Iris pigment epithelial cell (primary cell): ENCODE results near the gene PHYHD1.
A peak's percentile ranks its signal among the peaks of the same experiment; 100 is the strongest.

Experiments
- DNase-seq: peaks from one replicate; pipeline ENCODE4 v3.0.0-alpha.2; 2011; ENCODE audit warnings: low read depth

Gene PHYHD1

DNA sequence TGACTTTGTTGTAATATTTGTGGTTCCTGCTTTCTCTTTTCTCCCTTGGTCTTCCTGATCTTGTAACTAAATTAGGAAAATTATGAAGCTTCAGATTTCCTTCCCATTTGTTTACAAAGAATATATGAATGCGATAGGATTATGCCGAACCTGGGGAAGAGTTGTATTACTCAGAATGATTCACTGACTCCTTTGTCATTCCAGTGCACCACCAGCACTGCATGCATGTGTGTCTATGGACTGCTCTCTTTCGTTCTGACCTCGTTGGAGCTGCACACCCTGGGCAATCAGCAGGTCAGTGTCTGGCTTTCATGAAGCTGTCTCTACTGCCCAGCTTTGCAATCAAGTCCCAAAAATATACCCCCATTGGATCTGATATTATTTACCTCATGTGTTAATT lies 52.2 kb downstream of the PHYHD1 start:
- DNase-seq, result peak; percentile 88

DNA sequence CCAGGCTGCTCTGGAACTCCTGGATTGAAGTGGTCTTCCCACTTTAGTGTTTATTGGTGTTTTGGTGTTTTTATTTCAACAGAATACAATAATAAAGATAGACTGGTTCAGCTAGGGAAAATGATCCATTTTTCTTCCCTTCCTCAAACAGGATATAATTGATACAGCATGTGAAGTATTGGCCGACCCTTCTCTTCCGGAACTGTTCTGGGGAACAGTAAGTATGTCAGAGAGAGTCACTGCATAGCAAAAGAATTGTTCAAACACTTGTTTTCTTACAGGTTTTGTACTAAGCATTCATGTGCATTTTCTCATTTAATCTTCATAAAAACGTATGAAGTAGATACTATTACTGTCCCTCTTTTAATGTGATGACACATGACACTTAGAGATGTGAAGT lies 58.3 kb downstream of the PHYHD1 start:
- DNase-seq, result no peak

DNA sequence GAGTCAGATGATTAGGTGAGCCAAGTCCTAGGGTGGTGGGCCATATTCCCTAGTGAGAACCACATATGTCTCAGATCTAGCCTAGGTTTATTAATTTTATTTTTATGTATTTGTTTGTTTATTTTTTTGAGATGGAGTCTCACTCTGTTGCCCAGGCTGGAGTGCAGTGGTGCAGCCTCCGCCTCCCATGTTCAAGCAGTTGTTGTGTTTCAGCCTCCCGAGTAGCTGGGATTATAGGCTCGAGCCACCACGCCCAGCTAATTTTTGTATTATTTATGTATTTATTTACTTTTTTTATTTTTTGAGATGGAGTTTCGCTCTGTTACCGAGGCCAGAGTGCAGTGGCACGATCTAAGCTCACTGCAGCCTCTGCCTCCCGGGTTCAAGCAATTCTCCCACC lies 62.8 kb downstream of the PHYHD1 start:
- DNase-seq, result no peak

DNA sequence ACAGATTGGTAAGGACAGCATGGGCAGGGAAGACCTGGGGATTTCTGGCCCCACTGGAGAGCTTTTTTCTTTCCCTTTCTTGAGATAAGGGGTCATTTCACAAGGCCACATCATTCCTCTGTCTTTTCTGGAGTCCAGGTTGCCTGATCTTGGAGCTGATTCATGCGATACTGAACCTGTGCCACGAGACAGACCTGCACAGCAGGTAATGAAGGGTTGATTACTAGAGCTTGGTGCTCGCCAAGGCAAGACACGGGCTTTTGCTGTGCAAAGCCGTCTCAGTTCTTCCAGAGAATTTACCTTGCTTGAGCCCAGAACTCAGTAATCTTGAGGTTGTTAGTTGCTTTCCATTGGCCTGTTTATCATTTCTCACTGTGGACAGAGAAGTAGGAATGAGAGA lies 65.9 kb downstream of the PHYHD1 start:
- DNase-seq, result no peak

DNA sequence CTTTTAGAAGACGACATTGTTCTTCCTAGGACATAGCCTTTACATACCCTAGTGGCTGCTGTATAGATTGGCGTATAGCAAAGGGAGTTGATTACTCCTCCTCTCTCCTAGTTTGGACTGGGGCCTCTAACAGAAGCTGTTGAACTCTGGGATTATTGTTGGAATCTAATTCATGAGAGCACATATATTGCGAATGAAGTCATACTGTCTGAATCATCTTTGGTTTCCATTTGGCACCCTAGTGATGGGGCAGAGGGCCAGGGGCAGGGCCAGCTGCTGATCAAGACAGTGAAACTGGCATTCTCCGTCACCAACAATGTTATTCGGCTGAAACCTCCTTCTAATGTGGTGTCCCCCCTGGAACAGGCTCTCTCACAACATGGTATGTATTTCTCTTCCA lies 67.0 kb downstream of the PHYHD1 start:
- peak; percentile 81 for DNase-seq
